HL-60/S4 treated with phorbol 12-myristate 13-acetate at 8.2 ng/mL for 4 days and 3 days (cell line): ENCODE measurements around the gene QSOX2.

Experiments used
- in situ Hi-C: fragments of 300-500 bp; cut with MboI; formaldehyde crosslinking; loops from 2 replicates; pipeline ENCODE4 v1.15.0; 2022; ENCODE audit warnings: low sequenced_read_pairs

Gene QSOX2

DNA sequence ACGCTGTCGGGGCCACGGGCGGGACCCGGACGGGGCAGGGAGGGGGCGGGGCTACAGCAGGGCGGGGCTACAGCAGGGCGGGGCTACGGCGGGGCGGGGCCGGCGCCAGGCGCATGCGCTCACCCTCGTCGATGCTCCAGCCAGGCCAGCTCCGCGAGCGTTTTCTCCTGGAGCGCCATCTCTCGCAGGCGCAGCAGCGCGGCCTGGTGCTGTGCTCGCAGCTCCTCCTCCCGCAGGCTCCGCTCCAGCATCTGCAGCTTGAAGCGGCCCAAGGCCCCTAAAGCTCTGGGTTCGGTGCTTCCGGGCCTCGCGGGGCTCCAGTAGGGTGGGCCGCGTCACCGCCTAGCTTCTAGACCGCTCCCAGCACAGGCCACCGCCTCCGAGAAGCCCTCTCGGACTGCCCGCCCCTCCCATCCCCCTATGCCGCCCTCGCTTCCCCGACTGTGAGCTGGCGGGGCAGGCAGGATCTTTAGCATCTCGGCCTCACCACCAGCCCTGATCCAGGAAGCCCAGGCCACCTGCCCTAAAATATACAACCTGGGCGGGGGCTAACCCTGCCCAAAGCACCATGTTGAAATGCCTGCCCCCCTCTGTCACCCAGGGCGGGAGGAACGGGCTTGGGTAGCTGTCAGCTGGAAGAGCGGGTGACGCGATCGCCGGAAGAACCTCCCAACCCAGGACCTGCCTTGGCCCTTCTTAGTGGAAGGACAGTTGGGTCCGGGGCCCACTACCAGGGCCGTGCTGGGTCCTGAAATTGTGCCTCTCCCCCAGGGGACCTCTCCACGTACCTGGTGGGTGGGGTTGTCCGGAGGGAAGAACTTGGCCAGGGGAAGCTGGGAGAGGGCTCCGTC, 21.9 kb upstream of the QSOX2 start:
- in situ Hi-C loops: loop anchor here (10.0 kb wide), 1 partner anchor 103 kb away; no protein-coding TSS in a partner anchor

- in situ Hi-C loops: loop anchor here (10.0 kb wide), 1 partner anchor 102 kb away; no protein-coding TSS in a partner anchor
Measured at GRCh38 chr9:136266641-136267040, 21.0 kb upstream of the QSOX2 start.

DNA sequence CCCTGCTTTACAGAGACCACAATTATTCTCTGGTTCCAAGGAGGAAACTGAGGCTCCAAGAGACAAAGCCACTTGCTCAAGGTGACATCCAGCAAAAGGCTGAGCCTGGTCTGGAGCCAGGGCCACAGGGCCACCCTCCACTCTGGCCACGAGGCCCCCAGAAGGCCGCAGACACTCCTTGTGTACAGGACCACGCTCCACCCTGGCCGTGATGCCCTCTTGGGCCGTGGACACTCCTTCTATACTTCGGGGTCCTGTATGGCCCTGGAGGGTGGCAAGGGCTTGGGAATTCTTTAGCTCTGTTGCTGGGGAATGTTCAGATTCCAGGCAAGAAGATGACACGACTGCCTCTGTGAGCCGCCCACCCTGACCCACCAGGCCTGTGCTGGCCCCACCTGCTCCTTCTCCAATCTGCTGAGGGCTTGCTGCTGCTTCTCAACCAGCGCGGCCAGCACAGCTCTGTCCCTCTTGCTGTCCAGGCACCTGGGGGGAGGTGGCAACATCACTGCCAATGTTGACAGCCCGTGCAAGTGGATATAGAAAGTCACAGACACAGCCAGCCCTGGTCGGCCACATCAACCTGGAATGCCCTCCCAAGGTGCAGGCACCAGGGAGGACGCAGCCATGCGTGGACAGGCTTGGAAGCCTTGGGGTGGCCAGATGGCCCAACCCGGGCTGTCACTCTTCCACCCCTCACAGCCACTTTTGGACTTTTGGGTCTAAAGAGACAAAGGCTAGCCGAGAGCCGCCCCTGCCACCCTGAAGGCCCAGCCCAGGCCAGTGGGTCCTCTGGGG, 20.1 kb upstream of the QSOX2 start:
- in situ Hi-C loops: loop anchor here (10.0 kb wide), 1 partner anchor 101 kb away; no protein-coding TSS in a partner anchor

GRCh38 chr9:136264441-136265405, 19.1 kb upstream of the QSOX2 start:
- in situ Hi-C loops: loop anchor here (10.0 kb wide), 1 partner anchor 100 kb away; no protein-coding TSS in a partner anchor

- in situ Hi-C loops: loop anchor here (10.0 kb wide), 1 partner anchor 99 kb away; no protein-coding TSS in a partner anchor
Measured at GRCh38 chr9:136264031-136264430, 18.4 kb upstream of the QSOX2 start.

DNA sequence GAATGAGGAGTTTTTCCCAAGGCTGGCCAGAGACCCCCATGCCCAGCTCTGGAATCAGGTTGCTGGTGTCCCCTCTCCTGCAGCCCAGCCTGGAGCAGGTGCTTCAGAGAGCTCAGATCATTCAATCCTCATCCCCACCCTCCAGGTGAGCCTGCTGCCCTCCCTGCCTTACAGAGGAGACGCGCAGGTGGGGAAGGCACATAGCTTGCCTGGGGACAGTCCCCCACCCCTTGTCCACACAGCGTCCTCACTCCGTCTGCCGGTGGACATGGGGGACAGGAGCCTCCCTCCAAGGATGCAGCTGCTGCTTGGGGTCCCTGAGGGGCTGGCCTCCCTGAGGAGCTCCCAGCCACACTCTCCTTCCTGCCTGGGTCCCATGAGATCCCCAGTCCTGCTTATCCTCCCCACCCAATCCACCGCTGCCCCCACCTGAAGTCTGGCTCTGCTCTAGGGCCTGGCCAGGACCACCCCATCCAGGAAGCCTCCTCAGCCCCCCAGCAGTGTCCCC, 17.1 kb upstream of the QSOX2 start:
- in situ Hi-C loops: loop anchor here (10.0 kb wide), 1 partner anchor 98 kb away; no protein-coding TSS in a partner anchor

GRCh38 chr9:136261686-136262430, 16.2 kb upstream of the QSOX2 start:
- in situ Hi-C loops: loop anchor here (10.0 kb wide), 1 partner anchor 97 kb away; no protein-coding TSS in a partner anchor

DNA sequence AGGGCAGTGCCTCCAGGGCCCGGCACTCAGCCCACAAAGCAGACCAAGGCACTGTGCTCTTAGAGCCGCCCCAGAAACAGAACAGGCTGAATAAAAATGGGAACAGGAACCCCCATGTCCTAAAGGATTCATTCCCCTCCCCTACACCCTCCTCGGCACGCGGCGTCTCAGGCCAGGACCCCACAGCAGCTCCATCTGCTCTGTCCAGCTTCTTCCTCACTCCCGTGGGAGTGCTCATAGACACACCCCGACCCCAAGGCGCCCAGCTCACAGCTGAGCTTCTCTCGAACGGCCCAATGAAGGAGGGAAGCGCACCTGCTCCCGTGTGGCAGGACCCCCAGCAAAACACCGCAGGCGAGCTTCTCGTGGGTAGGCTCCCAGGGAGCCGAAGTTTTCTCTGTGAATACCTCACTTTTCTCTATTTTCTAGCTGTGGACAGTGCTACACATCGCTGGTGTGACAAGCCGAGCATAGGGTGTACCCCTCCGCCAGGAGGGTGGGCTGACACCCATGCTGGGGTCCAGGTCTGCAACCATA, 15.4 kb upstream of the QSOX2 start:
- in situ Hi-C loops: loop anchor here (10.0 kb wide), 1 partner anchor 96 kb away; no protein-coding TSS in a partner anchor

GRCh38 chr9:136260521-136260920, 14.9 kb upstream of the QSOX2 start:
- in situ Hi-C loops: loop anchor here (10.0 kb wide), 1 partner anchor 96 kb away; no protein-coding TSS in a partner anchor

DNA sequence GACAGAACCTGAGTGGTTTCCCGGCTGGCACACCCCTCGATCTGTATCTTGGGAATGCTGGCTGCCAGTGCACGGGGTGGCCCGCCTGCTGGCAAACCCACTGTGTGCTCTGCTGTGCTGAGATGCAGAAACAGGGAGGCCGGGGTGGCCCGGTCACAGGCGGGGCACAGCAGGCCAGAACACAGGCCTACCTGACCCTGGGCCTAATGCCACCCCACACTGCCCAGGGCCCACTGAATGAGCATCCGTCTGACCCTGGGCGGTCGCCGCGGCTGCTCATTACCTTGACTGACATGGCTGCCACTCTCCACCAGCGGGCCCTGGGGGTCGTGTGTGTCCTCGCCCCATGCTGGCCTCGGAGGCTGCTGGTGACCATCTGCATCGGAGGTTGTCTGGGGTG, 14.2 kb upstream of the QSOX2 start:
- in situ Hi-C loops: loop anchor here (10.0 kb wide), 1 partner anchor 95 kb away; no protein-coding TSS in a partner anchor

GRCh38 chr9:136259517-136259813, 13.9 kb upstream of the QSOX2 start:
- in situ Hi-C loops: no loop called here

DNA sequence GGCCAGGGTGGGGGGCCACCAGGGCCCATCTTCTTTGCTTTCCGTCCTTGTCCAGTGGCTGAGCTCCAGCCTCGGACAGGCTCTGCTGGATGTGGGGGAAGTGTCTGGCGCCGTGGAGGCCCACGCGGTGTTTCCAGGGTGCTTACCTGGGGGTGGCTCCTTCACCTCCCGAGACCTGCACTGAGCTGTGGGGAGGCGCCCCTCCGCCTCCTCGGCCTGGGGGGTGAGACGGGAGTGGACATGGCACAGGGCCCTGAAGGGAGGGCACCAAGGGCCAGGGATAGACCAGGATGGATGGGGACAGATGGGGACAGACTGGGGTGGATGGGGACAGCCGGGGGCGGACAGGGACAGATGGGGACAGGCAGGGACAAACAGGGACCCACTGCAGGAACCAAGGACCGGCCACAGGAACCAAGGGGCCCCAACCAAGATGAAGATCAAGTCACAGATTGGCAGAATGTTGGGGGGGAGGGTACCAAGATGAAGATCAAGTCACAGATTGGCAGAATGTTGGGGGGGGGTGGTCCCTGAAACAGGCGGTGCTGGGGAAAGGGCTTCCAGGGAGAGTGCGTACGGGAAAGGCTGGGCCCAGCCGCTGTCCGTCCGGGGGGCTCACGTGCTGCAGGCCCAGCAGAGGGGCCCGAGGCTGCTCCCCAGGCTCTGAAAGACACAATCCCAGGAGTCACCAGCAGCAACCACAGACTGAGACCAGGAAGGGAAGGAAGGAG, 13.3 kb upstream of the QSOX2 start:
- in situ Hi-C loops: no loop called here

DNA sequence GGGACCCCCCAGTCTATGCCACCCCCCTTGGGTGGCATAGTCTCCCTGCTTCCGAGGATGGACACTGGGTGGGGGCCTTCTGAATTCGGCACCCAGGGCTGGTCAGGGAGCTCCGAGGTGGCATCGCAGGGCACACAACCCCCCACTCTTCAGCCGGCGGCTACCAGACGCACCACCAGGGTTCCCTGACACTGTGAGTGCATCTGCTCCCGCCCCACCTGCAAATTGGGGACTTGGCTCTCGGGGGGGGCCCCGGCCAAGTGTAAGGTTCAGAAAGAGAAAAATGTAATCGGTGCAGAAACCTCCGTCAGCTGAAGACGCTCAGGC, 12.7 kb upstream of the QSOX2 start:
- in situ Hi-C loops: no loop called here

DNA sequence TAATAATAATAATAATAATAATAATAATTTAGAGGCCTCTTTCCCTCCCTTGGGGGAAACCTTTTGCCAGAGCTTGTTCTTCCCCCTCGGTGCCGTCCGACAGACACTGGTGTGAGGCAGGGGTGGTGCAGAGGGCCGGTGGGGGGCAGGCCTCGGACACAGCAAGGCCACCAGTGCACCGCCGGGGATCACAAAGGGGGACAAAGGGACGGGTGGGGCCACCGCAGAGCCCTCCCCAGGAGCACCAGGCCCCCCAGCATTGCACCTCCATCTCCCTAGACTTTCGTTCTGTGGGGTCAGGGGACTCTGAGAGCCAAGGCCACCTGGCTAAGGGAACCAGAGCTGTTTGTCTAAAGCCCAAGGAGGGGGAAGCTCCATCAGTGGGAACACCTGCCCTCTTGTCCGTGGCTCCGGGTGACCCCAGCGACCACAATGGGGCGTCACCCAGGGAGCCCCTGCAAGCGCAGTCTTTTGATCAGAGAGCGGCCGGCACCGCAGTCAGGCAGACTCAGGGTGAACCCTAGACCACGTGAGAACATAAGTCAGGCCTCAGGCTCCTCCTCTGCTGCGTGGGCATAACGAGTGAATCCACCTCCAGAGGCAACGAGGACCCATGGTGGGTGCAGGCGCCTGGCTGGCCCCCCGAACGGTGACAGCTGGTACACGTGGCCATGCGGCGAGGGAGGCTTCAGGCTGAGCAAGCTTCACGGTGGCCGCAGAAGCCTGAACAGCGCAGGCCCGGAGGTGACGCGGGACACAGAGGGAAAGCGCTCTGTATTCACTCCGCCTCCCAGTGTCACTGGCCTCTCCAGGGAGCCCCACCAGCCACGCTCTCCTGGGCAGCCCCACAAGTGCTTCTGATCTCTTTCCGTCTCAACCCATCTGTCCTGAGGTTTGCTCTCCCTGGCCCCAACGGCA, 12.0 kb upstream of the QSOX2 start:
- in situ Hi-C loops: no loop called here

DNA sequence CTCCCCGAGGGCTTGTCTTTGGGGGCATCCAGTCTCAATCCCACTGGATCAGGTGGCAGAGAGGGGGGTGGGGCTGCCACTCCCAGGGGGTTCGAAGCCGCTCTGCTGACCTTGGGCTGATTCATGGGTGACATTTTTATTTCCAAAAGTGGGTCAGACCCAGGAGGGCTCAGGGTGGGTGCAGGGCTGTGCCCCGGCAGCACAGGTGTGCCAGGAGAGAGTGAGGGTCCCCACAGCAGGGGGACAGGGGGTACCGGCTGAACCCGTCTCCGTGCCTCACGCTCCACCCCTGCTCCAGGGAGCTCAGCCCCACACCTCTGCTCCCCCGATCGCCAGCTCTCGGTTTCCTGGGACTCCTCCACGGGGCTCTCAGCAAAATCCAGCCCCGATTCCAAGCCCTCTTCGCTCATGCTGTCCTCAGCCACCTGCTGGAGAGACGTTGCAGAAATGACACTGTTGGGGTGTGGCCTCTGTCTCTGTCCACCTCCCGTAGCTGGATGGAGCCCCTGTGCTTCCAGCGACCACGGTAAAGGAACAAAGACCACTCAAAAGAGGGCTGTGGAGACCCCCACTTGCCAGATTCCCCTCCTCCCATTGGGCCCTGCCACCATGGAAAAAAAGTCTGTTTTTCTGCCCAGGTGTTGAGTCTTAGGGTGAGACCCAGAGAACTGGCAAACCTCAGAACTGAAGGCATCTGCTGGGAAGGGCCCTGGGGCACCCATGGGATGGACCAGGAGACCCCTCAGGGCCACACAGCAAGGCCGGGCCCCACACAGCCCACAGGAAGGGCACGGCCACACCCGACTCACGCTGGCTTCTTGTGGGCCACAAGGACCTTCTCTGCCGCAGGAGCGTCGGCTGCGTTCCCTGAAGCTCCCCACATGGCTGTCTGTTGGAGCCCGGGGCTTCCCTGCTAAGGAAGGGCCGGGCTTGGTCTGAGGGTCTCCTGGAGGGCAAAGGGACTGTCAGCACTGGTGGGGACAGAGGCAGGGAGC, 10.6 kb upstream of the QSOX2 start:
- in situ Hi-C loops: no loop called here

- in situ Hi-C loops: no loop called here
Measured at GRCh38 chr9:136255166-136255538, 9.5 kb upstream of the QSOX2 start.
